ENCODE data around the gene ZNF280C. TPM values are rescaled to one million over a fixed set of nuclear protein-coding genes. Genes with fewer than 3 reads are reported as not detected.
A peak's percentile ranks its signal among the peaks of the same experiment; 100 is the strongest.

Gene ZNF280C
- total RNA-seq, 4 donors from 2014 or later = 4.8 to 7.8 (median 6.8) TPM

DNA sequence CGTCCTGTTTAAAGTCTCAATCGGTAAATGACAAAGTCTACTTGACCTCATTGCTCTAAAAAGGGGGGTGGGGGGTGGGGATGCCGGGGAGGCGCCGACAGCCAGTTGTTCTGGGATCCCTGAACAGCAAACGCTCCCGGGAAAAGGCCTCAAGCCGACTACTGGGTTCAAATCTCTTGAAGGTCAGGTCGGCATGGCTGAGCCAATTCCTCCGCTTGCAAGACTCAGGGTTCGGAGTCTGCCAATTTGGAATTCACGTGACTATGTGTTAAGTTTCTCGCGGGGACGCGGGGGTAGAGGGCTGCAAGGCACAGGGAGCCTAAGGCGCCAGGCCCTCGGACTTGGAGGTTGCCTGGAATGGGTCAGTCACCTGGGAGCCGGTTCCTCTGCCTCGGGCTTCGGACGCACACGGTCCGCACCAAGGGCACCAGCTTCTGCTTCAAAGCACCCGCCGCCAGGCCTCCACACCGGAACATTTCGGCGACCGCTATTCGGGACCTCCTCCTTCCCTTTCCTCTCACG lies 103.5 kb downstream of the ZNF280C start:
- Histone ChIP-seq H3K27me3 (no peaks in the 10 kb centered on the region), H3K36me3 (no peaks in the 10 kb centered on the region), H3K27ac (peak overlapping the region; percentile 70 to 78 (median 78)), H3K9me3 (no peaks in the 10 kb centered on the region), H3K4me1 (peaks cover 0 to 5% of the 10 kb centered on the region in 2 donors), H3K4me3 (replicated peaks in 1 of 3) (peak overlapping the region in 2 of 3 donors; percentile 40 to 51)
- 0 to 3% methylated on average over 12 to 13 of the region's 32 CpGs for WGBS, 2 donors
- TF ChIP-seq, protein P1, sequence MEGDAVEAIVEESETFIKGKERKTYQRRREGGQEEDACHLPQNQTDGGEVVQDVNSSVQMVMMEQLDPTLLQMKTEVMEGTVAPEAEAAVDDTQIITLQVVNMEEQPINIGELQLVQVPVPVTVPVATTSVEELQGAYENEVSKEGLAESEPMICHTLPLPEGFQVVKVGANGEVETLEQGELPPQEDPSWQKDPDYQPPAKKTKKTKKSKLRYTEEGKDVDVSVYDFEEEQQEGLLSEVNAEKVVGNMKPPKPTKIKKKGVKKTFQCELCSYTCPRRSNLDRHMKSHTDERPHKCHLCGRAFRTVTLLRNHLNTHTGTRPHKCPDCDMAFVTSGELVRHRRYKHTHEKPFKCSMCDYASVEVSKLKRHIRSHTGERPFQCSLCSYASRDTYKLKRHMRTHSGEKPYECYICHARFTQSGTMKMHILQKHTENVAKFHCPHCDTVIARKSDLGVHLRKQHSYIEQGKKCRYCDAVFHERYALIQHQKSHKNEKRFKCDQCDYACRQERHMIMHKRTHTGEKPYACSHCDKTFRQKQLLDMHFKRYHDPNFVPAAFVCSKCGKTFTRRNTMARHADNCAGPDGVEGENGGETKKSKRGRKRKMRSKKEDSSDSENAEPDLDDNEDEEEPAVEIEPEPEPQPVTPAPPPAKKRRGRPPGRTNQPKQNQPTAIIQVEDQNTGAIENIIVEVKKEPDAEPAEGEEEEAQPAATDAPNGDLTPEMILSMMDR (IDR thresholded peaks at IDR 0.05) = no peak
- TF ChIP-seq POLR2A (IDR thresholded peaks at IDR 0.05) = no peak
- no peak for DNase-seq
- intact Hi-C loops (cut with DNase I) = no loop called here

DNA sequence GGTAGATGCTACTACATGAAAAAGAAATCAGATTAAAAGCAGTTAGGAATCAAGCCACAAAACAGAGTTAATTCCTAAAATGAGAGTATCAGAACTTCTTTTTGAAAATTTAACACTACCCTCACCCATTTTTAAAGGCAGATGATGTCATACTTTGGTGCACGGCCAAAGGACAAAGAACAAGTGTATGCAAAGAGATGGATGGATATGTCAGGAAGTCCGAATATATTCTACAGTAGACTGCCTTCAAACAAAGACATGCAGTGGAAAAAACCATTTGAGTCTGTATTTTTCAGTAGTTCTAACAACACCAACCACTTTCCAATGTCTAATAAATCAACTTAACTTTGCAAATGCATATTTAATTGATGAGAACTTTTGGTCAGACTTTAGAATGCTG lies 105.3 kb downstream of the ZNF280C start:
- 77 to 82% methylated on average over 2 of the region's 2 CpGs for WGBS, 2 donors
- Histone ChIP-seq H3K27ac (no peak overlapping the region), H3K4me1 (peaks cover 0 to 5% of the 10 kb centered on the region in 2 donors), H3K36me3 (no peaks in the 10 kb centered on the region), H3K27me3 (no peaks in the 10 kb centered on the region), H3K4me3 (replicated peaks in 1 of 3) (no peak overlapping the region), H3K9me3 (no peaks in the 10 kb centered on the region)
- intact Hi-C loops (cut with DNase I) = no loop called here
- TF ChIP-seq, protein P1 (IDR thresholded peaks at IDR 0.05) = no peak
- TF ChIP-seq POLR2A (IDR thresholded peaks at IDR 0.05) = no peak
- DNase-seq = no peak

DNA sequence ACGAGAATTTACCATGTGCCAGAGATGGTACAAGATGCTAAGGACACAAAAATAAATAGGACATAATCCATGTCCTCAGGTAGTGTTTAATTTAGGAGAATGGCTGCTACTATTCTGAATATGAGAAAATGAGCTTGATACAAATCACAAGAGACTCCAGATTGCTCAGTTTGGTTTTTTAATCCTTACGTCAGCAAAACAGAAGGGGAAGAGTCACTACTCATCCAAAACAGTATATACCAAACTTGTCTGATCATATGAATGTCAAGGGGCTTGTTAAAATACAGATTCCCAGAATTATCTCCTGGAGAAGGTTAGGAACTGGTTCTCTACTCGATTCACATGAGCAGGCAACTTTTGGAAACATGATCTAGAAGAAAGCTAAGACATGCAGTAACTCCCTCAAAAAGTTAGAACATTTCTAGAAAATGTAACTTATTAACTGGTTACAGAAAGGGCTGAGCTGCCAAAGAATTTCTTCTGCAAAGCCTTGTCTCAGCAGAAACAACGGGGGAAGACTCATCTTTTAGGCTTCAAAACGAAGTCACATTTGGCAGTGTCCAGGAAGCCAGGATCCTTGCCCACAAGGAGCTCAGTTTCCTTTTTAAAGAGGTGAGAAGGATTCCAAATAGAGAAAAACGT lies 106.5 kb downstream of the ZNF280C start:
- no peaks in the 10 kb centered on the region for H3K36me3 ChIP-seq
- H3K9me3 ChIP-seq = no peaks in the 10 kb centered on the region
- TF ChIP-seq, protein P1 (IDR thresholded peaks at IDR 0.05) = no peak
- TF ChIP-seq POLR2A (IDR thresholded peaks at IDR 0.05) = no peak
- no peak overlapping the region for H3K27ac ChIP-seq
- WGBS, 2 donors = 56 to 75% methylated on average over 6 of the region's 6 CpGs
- no peaks in the 10 kb centered on the region for H3K27me3 ChIP-seq
- peaks cover 0 to 5% of the 10 kb centered on the region in 2 donors for H3K4me1 ChIP-seq
- intact Hi-C loops (cut with DNase I) = no loop called here
- no peak for DNase-seq
- no peak overlapping the region for H3K4me3 ChIP-seq (replicated peaks in 1 of 3)

DNA sequence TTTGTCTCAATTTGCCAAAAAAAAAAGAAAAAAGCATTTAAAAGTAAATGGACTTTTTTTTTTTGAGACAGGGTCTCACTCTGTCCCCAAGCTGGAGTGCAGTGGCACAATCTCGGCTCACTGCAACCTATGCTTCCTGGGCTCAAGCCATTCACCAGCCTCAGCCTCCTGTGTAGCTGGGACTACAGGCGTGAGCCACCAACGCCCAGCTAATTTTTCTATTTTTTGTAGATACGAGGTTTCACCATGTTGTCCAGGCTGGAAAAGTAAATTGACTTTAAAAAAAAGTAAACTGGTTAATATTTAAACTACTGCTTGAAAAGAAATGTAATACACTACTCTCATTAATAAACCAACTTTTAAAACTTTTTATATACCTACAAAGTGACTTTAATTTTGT lies 108.9 kb downstream of the ZNF280C start:
- Histone ChIP-seq H3K27me3 (no peaks in the 10 kb centered on the region), H3K9me3 (no peaks in the 10 kb centered on the region), H3K4me1 (peaks cover 0 to 5% of the 10 kb centered on the region in 2 donors), H3K4me3 (replicated peaks in 1 of 3) (no peak overlapping the region), H3K36me3 (no peaks in the 10 kb centered on the region), H3K27ac (no peak overlapping the region)
- TF ChIP-seq POLR2A (IDR thresholded peaks at IDR 0.05) = no peak
- TF ChIP-seq, protein P1 (IDR thresholded peaks at IDR 0.05) = no peak
- no peak for DNase-seq
- WGBS, 2 donors = 81 to 93% methylated on average over 4 of the region's 4 CpGs
- intact Hi-C loops (cut with DNase I) = no loop called here

DNA sequence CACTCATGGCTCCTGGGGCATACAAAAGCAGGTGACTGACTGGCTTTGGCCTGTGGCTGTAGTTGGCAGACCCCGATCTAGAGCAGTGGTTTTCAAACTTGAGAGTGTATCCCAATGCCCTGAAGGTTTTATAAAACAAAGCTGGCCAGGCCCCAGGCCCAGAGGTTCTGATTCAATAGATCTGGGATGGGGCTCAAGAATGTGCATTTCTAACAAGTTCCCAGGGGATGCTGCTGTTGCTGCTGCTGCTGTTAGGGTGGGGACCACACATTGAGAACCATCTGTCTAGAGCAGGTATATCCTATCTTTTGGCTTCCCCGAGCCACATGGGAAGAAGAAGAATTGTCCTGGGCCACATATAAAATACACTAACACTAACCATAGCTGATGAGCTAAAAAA lies 110.4 kb downstream of the ZNF280C start:
- WGBS, 2 donors = 78 to 86% methylated on average over 1 to 2 of the region's 2 CpGs

More for the DNA sequence above, 110.4 kb downstream of the ZNF280C start:
- Histone ChIP-seq H3K27ac (no peak overlapping the region), H3K27me3 (no peaks in the 10 kb centered on the region), H3K9me3 (no peaks in the 10 kb centered on the region), H3K36me3 (no peaks in the 10 kb centered on the region), H3K4me3 (replicated peaks in 1 of 3) (no peak overlapping the region), H3K4me1 (no peaks in the 10 kb centered on the region)
- intact Hi-C loops (cut with DNase I) = no loop called here
- DNase-seq = no peak
- no peak for TF ChIP-seq POLR2A (IDR thresholded peaks at IDR 0.05)
- TF ChIP-seq, protein P1 (IDR thresholded peaks at IDR 0.05) = no peak
